Measurements from ENCODE around the gene ADAT2. TPM values are rescaled to one million over a fixed set of nuclear protein-coding genes. Genes with fewer than 3 reads are reported as not detected.
A peak's percentile ranks its signal among the peaks of the same experiment; 100 is the strongest.

ADAT2 gene
- total and polyA plus RNA-seq, 2 of the 13 experiments (the other 11 are each of a cell fraction or from before 2014, with no cell fraction given): 10.5 to 18.3 TPM

GRCh38 chr6:143397227-143398222, 53.0 kb downstream of the ADAT2 start (continued):
- no peak for TF ChIP-seq ZNF407 (CRISPR knock-in tag; IDR thresholded peaks at IDR 0.05; ENCODE audit: not compliant biosample characterization)
- no peak for TF ChIP-seq NR0B2 (CRISPR knock-in tag; IDR thresholded peaks at IDR 0.05)
- no peak for TF ChIP-seq ZKSCAN5 (CRISPR knock-in tag; IDR thresholded peaks at IDR 0.05)
- no peak for TF ChIP-seq EEA1 (CRISPR knock-in tag; IDR thresholded peaks at IDR 0.05; ENCODE audit: borderline replicate concordance)
- peak; percentile 85 for TF ChIP-seq ELF3 (CRISPR knock-in tag; IDR thresholded peaks at IDR 0.05)
- no peak for TF ChIP-seq SP2 (CRISPR knock-in tag; IDR thresholded peaks at IDR 0.05)
- no peak for TF ChIP-seq ZNF619 (CRISPR knock-in tag; IDR thresholded peaks at IDR 0.05)
- peak; percentile 76 for TF ChIP-seq ZNF781 (CRISPR knock-in tag; IDR thresholded peaks at IDR 0.05; ENCODE audit: borderline replicate concordance, not compliant biosample characterization)
- TF ChIP-seq ZNF543 (CRISPR knock-in tag; IDR thresholded peaks at IDR 0.05): peak; percentile 48; the same call in 1 of the 2 replicates
- TF ChIP-seq REST (IDR thresholded peaks at IDR 0.05; ENCODE audit: borderline replicate concordance in 1 of 2, low read depth in 1 of 2, low read length in 2 of 2): peak in 1 of 2 experiments; percentile 52; a peak in 1 of 4 replicates
- TF ChIP-seq ATF2 (CRISPR knock-in tag; IDR thresholded peaks at IDR 0.05): peak; percentile 99
